Kidney tubule cell (primary cell): ENCODE data around the gene PXMP4.

ENCODE experiments used
- DNase-seq: peaks from one replicate; pipeline ENCODE4 v3.0.0-alpha.2; 2018; ENCODE audit warnings: low spot score

PXMP4 gene

GRCh38 chr20:33668466-33669155 is 51.5 kb downstream of the PXMP4 start:
- DNase-seq, result no peak

GRCh38 chr20:33667676-33668465 is 52.2 kb downstream of the PXMP4 start:
- DNase-seq, result peak; percentile 85

GRCh38 chr20:33667245-33667675 is 52.9 kb downstream of the PXMP4 start:
- DNase-seq, result peak; percentile 60

GRCh38 chr20:33666293-33667244 is 53.5 kb downstream of the PXMP4 start, which contains the start of gene ACTL10:
TSS of gene ACTL10 (plus strand) at chr20:33666943. CDS start at chr20:33667498, 555 bp downstream.
- DNase-seq, result peak; percentile 99

GRCh38 chr20:33664762-33665144 is 55.4 kb downstream of the PXMP4 start:
- DNase-seq, result no peak

GRCh38 chr20:33664085-33664761 is 55.9 kb downstream of the PXMP4 start:
- DNase-seq, result no peak

- peak; percentile 81 for DNase-seq
Measured at GRCh38 chr20:33663161-33664084, 56.7 kb downstream of the PXMP4 start.

- DNase-seq, result no peak
Measured at GRCh38 chr20:33662172-33662571, 57.9 kb downstream of the PXMP4 start, which contains the start of gene C20orf144. TSS of gene C20orf144 (plus strand) at chr20:33662327. CDS start at chr20:33662346, 19 bp downstream.

- DNase-seq, result no peak
Measured at GRCh38 chr20:33660685-33661058, 59.4 kb downstream of the PXMP4 start.

- DNase-seq, result no peak
Measured at GRCh38 chr20:33660035-33660684, 60.0 kb downstream of the PXMP4 start.

- no peak for DNase-seq
Measured at GRCh38 chr20:33659341-33660034, 60.6 kb downstream of the PXMP4 start.

- no peak for DNase-seq
Measured at GRCh38 chr20:33658929-33659328, 61.2 kb downstream of the PXMP4 start.

GRCh38 chr20:33658510-33658909 is 61.6 kb downstream of the PXMP4 start:
- no peak for DNase-seq

GRCh38 chr20:33657704-33658095 is 62.4 kb downstream of the PXMP4 start:
- no peak for DNase-seq

GRCh38 chr20:33656783-33657703 is 63.1 kb downstream of the PXMP4 start:
- DNase-seq, result no peak

GRCh38 chr20:33656010-33656782 is 63.9 kb downstream of the PXMP4 start:
- no peak for DNase-seq

- no peak for DNase-seq
Measured at GRCh38 chr20:33655164-33655563, 64.9 kb downstream of the PXMP4 start.
